ENCODE data around the gene NMRAL1.
A peak's percentile ranks its signal among the peaks of the same experiment; 100 is the strongest.

Gene NMRAL1

DNA sequence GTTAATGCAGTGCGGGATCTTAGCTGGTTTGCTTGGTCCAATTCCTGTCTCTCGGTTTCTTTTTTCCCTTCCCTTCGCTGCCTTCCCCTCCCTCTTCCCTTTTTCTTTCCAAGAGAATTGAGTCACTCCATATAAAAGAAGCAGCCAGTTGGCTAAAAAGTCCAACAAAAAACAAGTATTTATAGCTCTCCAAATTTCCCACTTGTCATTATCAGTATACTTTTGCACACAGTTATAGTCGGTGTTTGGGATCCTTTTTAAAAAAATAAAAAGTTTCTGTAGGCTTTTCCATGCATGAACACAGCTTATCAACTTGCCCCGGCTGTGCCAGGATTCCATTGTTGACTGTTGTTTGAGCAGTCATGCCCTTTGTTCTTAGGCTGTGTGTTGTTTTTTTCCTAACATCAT is 26.6 kb upstream of the NMRAL1 start:
- no peak for DNase-seq

DNA sequence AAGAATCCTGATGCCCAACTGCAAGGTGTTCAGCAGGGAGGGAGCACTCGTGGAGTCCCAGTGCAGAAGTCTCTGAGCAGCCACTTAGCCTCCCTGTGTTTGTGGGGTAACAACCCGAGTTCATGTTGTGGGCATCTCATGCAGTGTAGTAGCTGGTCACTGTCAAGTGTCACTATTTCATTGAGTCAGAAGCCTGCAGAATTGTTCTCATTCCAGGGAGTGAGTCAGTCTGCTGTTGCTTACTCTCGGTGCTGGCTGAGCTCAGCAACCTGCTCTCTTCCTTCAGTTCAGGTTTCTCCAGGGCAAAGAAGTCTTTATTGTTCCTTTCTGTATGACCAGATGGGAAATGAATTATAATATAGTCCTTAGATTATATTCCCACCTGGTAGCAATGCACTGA is 25.8 kb upstream of the NMRAL1 start:
- DNase-seq: no peak

DNA sequence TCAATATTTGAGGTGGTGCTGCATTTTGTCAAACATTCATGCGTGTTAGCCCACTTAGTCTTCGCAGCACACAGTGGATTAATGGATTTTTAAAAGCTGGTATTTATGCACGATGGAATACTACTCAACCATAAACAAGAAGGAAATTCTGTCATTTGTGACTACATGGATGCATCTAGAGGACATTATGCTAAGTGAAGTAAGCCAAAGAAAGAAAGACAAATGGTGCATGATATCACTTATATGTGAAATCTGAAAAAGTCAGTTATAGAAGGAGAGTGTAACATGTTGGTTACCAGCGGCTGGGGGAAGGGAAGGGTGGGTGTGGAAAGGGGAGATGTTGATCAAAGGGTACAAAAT is 24.8 kb upstream of the NMRAL1 start:
- DNase-seq: no peak

DNA sequence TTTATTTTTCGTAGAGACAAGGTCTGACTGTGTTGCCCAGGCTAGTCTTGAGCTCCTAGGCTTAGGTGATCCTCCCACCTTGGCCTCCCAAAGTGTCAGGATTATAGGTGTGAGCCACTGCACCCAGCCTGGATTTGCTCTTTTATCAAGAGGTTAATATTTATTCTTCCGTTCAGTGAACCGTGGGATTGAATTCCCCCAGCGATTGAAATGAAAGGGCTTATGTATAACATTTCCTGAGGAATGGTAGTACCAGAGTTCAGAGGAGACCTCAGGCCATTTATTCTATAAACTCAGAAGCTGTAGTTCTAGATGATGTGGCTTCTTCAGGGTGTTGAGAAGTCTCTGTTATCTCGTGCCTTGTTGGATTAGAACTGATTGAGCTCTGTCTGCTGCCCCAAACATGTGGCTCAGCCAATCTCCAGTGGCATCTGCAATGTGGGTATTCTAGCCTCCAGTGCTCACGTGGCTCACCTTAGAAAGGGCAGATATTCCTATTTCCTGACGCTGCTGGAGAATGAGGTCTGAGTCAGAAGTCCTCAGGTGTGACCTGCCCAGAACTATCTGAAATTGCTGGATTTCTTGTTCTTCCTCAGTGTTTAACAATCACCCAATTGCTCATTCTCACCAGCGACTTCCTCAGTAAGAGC is 24.2 kb upstream of the NMRAL1 start:
- no peak for DNase-seq

GRCh38 chr16:4496305-4496704 is 21.9 kb upstream of the NMRAL1 start:
- no peak for DNase-seq

- no peak for DNase-seq
Measured at GRCh38 chr16:4495766-4496165, 21.3 kb upstream of the NMRAL1 start.

- DNase-seq: no peak
Measured at GRCh38 chr16:4494746-4495490, 20.5 kb upstream of the NMRAL1 start.

DNA sequence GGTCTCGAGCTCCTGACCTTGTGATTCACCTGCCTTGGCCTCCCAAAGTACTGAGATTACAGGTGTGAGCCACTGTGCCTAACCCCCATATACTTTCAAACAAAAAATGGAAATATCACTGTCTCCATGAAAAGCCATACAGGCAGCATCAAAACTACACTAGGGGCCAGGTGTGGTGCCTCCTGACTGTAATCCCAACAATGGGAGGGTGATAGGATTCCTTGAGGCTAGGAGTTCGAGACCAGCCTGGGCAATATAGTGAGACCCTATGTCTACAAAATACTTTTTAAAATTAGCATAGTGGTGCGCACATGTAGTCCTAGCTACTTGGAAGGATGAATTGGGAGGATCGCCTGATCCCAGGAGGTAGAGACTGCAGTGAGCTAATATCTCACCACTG is 17.5 kb upstream of the NMRAL1 start:
- DNase-seq: no peak

DNA sequence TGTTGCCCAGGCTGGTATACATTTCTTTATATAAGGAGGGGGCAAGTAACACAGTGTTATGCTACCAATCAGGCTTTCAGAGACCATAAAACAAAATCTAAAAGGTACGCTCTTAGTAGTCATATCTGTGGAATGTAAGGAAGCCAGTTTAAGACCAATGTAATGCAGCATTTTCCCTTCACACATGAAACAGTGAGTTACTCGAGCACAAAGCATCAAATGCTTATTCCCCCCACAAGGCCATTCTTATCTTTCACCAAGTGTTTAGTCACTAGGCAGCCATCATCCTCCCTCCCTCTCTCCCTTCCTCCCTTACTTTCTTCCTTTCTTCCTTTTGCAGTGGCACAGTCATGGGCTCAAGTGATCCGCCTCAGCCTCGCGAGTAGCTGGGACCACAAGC is 14.6 kb upstream of the NMRAL1 start:
- DNase-seq: no peak

GRCh38 chr16:4488499-4488967 is 14.1 kb upstream of the NMRAL1 start:
- DNase-seq: no peak

DNA sequence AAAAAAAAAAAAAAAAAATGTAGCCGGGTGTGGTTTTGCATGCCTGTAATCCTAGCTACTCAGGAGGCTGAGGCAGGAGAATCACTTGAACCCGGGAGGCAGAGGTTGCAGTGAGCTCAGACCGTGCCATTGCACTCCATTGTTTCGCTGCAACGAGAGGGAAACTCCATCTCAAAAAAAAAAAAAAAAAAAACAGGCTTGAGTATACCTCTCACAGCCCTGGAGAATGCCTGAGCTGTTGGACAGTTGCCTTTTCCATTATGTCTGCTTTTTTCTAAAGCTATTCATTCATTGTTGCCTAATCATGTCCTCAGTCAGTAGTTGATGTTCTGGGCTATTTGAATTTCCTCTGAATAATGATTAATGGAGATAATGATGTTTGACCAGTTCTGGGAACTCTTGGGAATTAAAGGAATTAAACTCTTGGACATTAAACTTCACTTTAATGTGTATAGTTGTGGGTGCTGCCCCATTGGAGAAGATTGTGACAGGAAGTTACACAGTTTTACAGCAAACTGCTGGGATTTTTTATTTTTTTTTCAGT is 13.6 kb upstream of the NMRAL1 start:
- DNase-seq: no peak

DNA sequence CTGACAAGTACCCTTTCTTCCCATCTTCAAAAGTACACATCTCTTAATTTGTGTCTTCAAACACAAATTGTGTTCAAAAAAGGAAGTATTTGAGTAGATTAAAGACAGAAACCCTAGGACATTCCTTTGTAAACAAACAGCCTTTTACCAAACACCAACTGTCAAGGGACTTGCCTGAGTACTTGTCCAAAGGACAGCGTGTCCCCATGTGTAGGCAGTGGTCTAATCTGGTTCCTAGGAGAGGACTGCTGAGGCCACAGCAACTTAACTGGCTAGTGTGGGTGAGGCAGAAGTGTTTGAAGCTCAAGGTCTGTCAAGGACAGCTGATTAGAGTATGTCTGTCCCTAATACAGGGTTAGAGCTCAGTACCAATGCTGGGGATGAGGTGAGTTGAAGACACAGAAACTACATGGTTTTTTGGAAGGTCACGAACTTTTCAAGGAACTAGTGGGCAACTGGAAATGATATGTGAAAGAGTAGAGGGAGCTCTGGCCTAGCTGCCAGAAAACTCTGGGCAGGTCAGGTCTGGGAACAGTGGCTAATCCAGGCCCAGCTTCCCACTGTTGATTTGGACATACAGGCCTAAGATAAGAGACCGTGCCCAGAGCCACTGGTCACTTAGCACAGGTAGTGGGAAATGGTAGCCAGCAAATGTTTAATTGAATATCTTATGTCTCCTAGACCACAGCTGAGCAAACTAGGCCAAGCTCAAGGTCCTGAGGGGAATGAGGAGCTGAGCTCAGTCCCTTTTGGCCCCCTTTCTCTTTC is 11.9 kb upstream of the NMRAL1 start:
- no peak for DNase-seq

GRCh38 chr16:4481963-4482362 is 7.5 kb upstream of the NMRAL1 start:
- DNase-seq: no peak

GRCh38 chr16:4481526-4481925 is 7.1 kb upstream of the NMRAL1 start:
- DNase-seq: no peak

- DNase-seq: no peak
Measured at GRCh38 chr16:4477966-4478365, 3.5 kb upstream of the NMRAL1 start.

DNA sequence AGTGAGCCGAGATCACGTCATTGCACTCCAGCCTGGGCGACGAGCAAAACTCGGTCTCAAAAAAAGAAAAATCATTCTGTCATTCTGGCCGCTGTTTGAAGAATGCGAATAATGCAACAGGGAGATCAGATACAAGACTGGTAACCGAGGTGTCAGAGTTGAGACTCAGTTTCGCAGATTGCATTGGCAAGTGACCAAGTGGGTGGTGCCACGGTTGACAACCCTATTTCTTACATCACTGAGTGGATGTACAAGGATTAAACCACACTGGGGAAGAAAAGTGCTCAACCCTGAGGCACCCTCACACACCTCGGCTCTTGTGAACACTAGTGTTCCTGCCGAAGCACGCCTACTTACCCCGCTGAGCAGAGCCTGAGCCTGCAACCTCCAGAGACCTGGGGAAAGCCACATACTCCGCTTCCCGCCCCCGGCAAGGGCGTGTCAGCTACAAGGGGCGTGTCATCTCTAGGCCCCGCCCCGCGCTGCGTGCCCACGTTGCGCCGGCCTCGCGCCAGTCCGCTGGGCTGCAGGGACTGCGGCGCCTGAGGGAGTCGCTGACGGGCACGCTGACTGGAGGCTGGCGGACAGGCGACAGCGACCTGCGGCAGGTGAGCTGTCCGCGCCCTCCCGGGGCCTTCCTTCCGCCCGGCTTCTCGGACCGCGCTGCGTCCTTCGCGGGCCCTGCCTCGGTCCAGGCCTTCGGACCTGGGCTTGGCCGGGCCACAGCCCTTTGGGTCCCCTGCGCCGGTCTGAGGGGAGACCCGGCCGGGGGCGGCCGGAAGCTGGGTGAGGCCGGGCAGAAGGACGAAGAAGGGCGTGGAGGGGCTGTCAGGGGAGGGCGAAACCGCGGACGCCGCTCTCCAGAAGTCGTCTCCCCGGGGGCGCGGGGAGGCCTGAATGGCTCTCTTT is 1.7 kb upstream of the NMRAL1 start, which contains the start of gene HMOX2:
Gene HMOX2, plus strand, starts transcription at position 519 of the 909 bp plus-strand sequence. CDS start 29,127 bp downstream, outside the sequence.
- peak; percentile 93 for DNase-seq

DNA sequence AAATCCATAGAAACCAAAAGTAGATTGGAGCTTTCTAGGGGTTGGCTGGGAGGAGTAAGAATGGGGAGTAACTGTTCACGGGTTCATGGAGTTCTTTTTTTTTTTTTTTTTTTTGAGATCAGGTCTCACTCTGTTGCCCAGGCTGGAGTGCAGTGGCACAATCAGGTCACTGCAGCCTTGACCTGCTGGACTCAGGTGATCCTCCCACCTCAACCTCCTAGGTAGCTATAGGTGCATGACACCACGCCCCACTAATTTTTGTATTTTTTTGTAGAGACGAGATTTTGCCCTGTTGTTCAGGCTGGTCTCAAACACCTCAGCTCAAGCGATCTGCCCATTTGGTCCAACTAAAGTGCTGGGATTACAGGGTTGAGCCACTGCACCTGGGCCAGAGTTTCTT is 1.5 kb downstream of the NMRAL1 start:
- no peak for DNase-seq

GRCh38 chr16:4471869-4472268 is 2.6 kb downstream of the NMRAL1 start:
- no peak for DNase-seq

DNA sequence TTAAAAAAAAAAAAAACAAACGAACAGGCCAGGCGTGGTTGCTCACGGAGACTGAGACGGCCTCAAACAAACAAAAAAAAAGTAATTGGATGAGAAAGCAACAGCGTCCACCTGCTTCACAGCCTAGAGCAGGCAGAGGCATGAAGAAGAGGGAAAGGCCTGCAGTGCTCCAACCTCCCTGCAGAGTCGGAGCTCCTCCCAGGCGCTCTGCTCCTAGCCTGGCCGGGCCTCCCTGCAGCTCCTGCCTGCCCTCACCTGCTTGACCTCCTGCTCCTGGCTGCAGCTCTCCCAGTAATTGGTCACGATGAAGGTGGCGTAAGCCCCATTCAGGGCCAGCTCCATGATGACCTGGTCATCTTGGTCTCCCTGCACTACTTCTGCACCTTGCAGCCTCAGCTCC is 5.5 kb downstream of the NMRAL1 start:
- no peak for DNase-seq

GRCh38 chr16:4467916-4468315 is 6.5 kb downstream of the NMRAL1 start:
- no peak for DNase-seq

- DNase-seq: peak; percentile 68
Measured at GRCh38 chr16:4465977-4466779, 8.2 kb downstream of the NMRAL1 start.
